HepG2 (cell line): ENCODE measurements around the gene LRRC45. TPM values are rescaled to one million over a fixed set of nuclear protein-coding genes. Genes with fewer than 3 reads are reported as not detected.

ENCODE experiments used
- AGO1 ChIP-seq: fragments of 200-400 bp; formaldehyde crosslinking; IDR thresholded peaks from 2 replicates; pipeline ENCODE4 v1.6.1; 2017; ENCODE audit warnings: mild to moderate bottlenecking, low read depth, low read length, moderate library complexity; ENCODE audit not compliant: poor library complexity, severe bottlenecking
- AHR ChIP-seq: IDR thresholded peaks from 2 replicates; pipeline ENCODE4 v1.6.1; 2018; ENCODE audit warnings: missing genetic modification reagents, missing compliant biosample characterization
- MYC ChIP-seq: sonication (generic); formaldehyde crosslinking; IDR thresholded peaks from 2 replicates; pipeline ENCODE4 v1.9.0; 2021; ENCODE audit warnings: missing genetic modification reagents, borderline replicate concordance
- NFE2 ChIP-seq: sonication (generic); formaldehyde crosslinking; IDR thresholded peaks from 2 replicates; pipeline ENCODE4 v1.4.0; 2020; ENCODE audit warnings: missing genetic modification reagents
- NRL ChIP-seq: sonication (generic); formaldehyde crosslinking; IDR thresholded peaks from 2 replicates; pipeline ENCODE4 v1.5.0; 2020; ENCODE audit warnings: missing genetic modification reagents, mild to moderate bottlenecking, moderate library complexity, borderline replicate concordance
- POLR2AphosphoS5 ChIP-seq: IDR thresholded peaks from 2 replicates; pipeline ENCODE4 v1.6.1; 2012; ENCODE audit warnings: low read depth, low read length
- PRMT3 ChIP-seq: sonication (generic); formaldehyde crosslinking; IDR thresholded peaks from 2 replicates; pipeline ENCODE4 v1.8.1; 2022; ENCODE audit warnings: low read depth, mild to moderate bottlenecking, moderate library complexity, missing genetic modification reagents, borderline replicate concordance
- RXRA ChIP-seq: sonication (generic); formaldehyde crosslinking; IDR thresholded peaks from 2 replicates; pipeline ENCODE4 v1.5.1; 2020; ENCODE audit warnings: missing genetic modification reagents
- SIX1 ChIP-seq: sonication (generic); formaldehyde crosslinking; IDR thresholded peaks from 2 replicates; pipeline ENCODE4 v1.4.0; 2020; ENCODE audit warnings: missing genetic modification reagents, borderline replicate concordance
- SP1 ChIP-seq, 2 experiments: fragments of 450-650 bp in 1 of 2; sonication (generic) in 1 of 2; formaldehyde crosslinking in 1 of 2; IDR thresholded peaks; 2 replicates each; pipeline versions ENCODE4 v1.4.0 to v1.6.1; 2016 to 2020; ENCODE audit warnings: missing genetic modification reagents in 1 of 2
- ZFX ChIP-seq: sonication (generic); formaldehyde crosslinking; IDR thresholded peaks from 2 replicates; pipeline ENCODE4 v1.4.0; 2020; ENCODE audit warnings: mild to moderate bottlenecking, low read depth, missing genetic modification reagents, moderate library complexity
- ZGPAT ChIP-seq: IDR thresholded peaks from 2 replicates; pipeline ENCODE4 v1.6.1; 2016; ENCODE audit warnings: mild to moderate bottlenecking
- ZNF350 ChIP-seq: sonication (generic); formaldehyde crosslinking; IDR thresholded peaks from 2 replicates; pipeline ENCODE4 v1.4.0; 2020; ENCODE audit warnings: mild to moderate bottlenecking, low read depth, missing genetic modification reagents, borderline replicate concordance
- ZNF512B ChIP-seq: sonication (generic); formaldehyde crosslinking; IDR thresholded peaks from 2 replicates; pipeline ENCODE4 v1.5.1; 2020; ENCODE audit warnings: missing genetic modification reagents, mild to moderate bottlenecking, borderline replicate concordance
- ZNF7 ChIP-seq: IDR thresholded peaks from 2 replicates; pipeline ENCODE4 v1.6.1; 2016; ENCODE audit warnings: missing biosample characterization, missing genetic modification reagents
- ZNF788 ChIP-seq: sonication (generic); formaldehyde crosslinking; IDR thresholded peaks from 2 replicates; pipeline ENCODE4 v1.5.0; 2020; ENCODE audit warnings: mild to moderate bottlenecking, missing genetic modification reagents, borderline replicate concordance
- polyA plus RNA-seq, 8 experiments: library from polyadenylated mRNA; depleted of rRNA in 3 of 8; stranded (reverse) in 7 of 8; unstranded in 1 of 8; fragments of >200 nt; fragmentation: Illumina TruSeq in 4 of 8; extraction: Trizol in 4 of 8; gene quantifications; 2 replicates each; pipeline versions ENCODE4 v1.2.1 to v1.2.3, GENCODE V29; 2011 to 2016; ENCODE audit warnings: low read depth in 4 of 8, missing spikeins in 1 of 8, mixed read lengths in 1 of 8; ENCODE audit not compliant: insufficient read depth in 1 of 8
- total RNA-seq, 5 experiments: library from RNA; depleted of rRNA; stranded (reverse); fragments of >200 nt; fragmentation: Illumina TruSeq; extraction: Trizol; gene quantifications; 2 replicates each; pipeline ENCODE4 v1.2.3, GENCODE V29; 2016; ENCODE audit warnings: low read depth in 1 of 5
- TF ChIP-seq, protein P1 (sequence below): sonication (generic); formaldehyde crosslinking; IDR thresholded peaks from 2 replicates; pipeline ENCODE4 v1.5.1; 2020; ENCODE audit warnings: mild to moderate bottlenecking, missing genetic modification reagents, borderline replicate concordance

LRRC45 gene
- total and polyA plus RNA-seq, 2 of the 13 experiments (the other 11 are each of a cell fraction or from before 2014, with no cell fraction given) = 11.6 to 48.1 TPM

DNA sequence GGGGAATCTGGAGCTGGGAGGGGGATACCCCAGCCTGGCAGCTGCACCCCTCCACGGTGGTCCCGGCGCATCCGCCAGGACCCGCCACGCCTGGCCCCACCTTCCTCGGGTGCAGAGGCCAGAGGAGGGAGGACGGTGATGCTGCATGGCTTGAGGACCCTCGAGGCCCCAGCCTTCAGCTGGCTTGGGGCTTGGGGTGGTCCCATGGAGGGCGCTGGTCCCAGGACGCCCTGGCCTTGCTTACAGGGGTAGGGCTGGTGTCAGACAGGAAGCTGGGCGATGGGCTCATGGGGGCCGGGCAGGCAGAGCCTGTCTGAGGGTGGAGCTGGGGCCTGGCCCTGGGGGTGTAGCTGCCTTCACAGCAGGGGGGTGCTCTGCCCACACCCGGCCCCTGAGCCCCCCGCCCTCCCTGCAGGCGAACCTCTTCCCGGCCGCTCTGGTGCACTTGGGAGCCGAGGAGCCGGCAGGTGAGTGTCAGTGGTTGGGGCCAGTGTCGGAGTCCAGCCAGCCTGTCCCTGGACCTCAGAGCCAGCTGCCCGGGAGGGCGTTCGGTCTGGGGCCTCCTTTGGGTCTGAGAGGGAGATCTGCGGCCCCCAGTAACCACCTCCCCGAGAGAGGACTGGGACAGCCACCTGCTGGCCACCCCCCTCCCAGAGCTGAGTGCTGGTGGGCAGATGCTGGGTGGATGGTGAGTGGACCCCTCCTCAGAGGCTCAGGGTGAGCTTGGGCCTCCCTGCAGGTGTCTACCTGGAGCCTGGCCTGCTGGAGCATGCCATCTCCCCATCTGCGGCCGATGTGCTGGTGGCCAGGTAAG is 6.8 kb upstream of the LRRC45 start (continued):
- TF ChIP-seq ZNF350 (no peak), MYC (CRISPR knock-in tag) (no peak), SIX1 (CRISPR knock-in tag) (no peak), SP1 (IDR thresholded peaks at IDR 0.05) (no peak), SP1 (CRISPR knock-in tag; IDR thresholded peaks at IDR 0.05) (0 out of 2 replicates have a peak, but pooled peaks have one; percentile 20), AGO1 (peak; percentile 90), PRMT3 (no peak), NFE2 (no peak), ZNF7 (CRISPR knock-in tag) (no peak), ZFX (CRISPR knock-in tag) (peak; percentile 42), ZNF788 (CRISPR knock-in tag) (0 out of 2 replicates have a peak, but pooled peaks have one; percentile 12), ZNF512B (CRISPR knock-in tag) (no peak), RXRA (peak; percentile 4; the same call in 1 of the 2 replicates), AHR (CRISPR knock-in tag) (0 out of 2 replicates have a peak, but pooled peaks have one; percentile 21), ZGPAT (0 out of 2 replicates have a peak, but pooled peaks have one; percentile 9), POLR2AphosphoS5 (0 out of 2 replicates have a peak, but pooled peaks have one; percentile 28), NRL (CRISPR knock-in tag) (0 out of 2 replicates have a peak, but pooled peaks have one; percentile 16)
- TF ChIP-seq, protein P1, sequence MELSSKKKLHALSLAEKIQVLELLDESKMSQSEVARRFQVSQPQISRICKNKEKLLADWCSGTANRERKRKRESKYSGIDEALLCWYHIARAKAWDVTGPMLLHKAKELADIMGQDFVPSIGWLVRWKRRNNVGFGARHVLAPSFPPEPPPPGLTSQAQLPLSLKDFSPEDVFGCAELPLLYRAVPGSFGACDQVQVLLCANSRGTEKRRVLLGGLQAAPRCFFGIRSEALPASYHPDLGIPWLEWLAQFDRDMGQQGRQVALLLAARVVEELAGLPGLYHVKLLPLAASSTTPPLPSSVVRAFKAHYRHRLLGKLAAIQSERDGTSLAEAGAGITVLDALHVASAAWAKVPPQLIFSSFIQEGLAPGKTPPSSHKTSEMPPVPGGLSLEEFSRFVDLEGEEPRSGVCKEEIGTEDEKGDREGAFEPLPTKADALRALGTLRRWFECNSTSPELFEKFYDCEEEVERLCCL (CRISPR knock-in tag) = no peak
